Left ventricle myocardium inferior (tissue), 1 donor: Measurements from ENCODE around the gene PTPRG. TPM values are rescaled to one million over a fixed set of nuclear protein-coding genes. Genes with fewer than 3 reads are reported as not detected.

Source experiments
- DNase-seq: peaks from one replicate; pipeline ENCODE4 v3.0.0-alpha.2; 2020
- H3K27ac ChIP-seq: fragments of 200-600 bp; replicated peaks from 2 replicates; pipeline ENCODE4 v1.8.0; 2021
- H3K27me3 ChIP-seq: fragments of 200-600 bp; 2 replicates; pipeline ENCODE4 v1.8.0; 2021; ENCODE audit warnings: low read depth
- H3K36me3 ChIP-seq: fragments of 200-600 bp; 2 replicates; pipeline ENCODE4 v1.8.0; 2021
- H3K4me1 ChIP-seq: fragments of 200-600 bp; 2 replicates; pipeline ENCODE4 v1.8.0; 2021
- H3K4me3 ChIP-seq: fragments of 200-600 bp; 2 replicates; pipeline ENCODE4 v1.8.0; 2021; ENCODE audit warnings: mild to moderate bottlenecking, moderate library complexity
- H3K9me3 ChIP-seq: fragments of 200-600 bp; replicated peaks from 2 replicates; pipeline ENCODE4 v1.8.0; 2021
- intact Hi-C: fragments of 100-400 bp; cut with micrococcal nuclease; formaldehyde crosslinking; loops from one replicate; pipeline ENCODE4 v1.11.0; 2022
- total RNA-seq: library from RNA; stranded (reverse); fragmentation: NEBNext Ultra II Directional; extraction: Animal tissue kit (Norgen Biotek cat#: 25700); gene quantifications from one replicate; pipeline ENCODE4 v1.2.1, GENCODE V29; 2021
- TF ChIP-seq, protein P1 (sequence below): fragments of 200-600 bp; IDR thresholded peaks from 2 replicates; pipeline ENCODE4 v1.8.0; 2021; ENCODE audit warnings: antibody characterized with exemption, mild to moderate bottlenecking, borderline replicate concordance
- donor health status: DM: no; HTN: yes; CAD: no; lungs with severe emphysema.

The PTPRG gene
- total RNA-seq, 1 donor from 2014 or later = 29.6 TPM

- Histone ChIP-seq H3K9me3 (peaks cover 7% of the 10 kb centered on the region), H3K4me3 (no peak overlapping the region), H3K36me3 (peaks cover 7% of the 10 kb centered on the region), H3K27ac (no peak overlapping the region), H3K4me1 (peaks cover 24% of the 10 kb centered on the region), H3K27me3 (no peaks in the 10 kb centered on the region)
- DNase-seq = no peak
- intact Hi-C loops = no loop called here
- TF ChIP-seq, protein P1, sequence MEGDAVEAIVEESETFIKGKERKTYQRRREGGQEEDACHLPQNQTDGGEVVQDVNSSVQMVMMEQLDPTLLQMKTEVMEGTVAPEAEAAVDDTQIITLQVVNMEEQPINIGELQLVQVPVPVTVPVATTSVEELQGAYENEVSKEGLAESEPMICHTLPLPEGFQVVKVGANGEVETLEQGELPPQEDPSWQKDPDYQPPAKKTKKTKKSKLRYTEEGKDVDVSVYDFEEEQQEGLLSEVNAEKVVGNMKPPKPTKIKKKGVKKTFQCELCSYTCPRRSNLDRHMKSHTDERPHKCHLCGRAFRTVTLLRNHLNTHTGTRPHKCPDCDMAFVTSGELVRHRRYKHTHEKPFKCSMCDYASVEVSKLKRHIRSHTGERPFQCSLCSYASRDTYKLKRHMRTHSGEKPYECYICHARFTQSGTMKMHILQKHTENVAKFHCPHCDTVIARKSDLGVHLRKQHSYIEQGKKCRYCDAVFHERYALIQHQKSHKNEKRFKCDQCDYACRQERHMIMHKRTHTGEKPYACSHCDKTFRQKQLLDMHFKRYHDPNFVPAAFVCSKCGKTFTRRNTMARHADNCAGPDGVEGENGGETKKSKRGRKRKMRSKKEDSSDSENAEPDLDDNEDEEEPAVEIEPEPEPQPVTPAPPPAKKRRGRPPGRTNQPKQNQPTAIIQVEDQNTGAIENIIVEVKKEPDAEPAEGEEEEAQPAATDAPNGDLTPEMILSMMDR = no peak
Measured at GRCh38 chr3:62011666-62012065, 450.3 kb downstream of the PTPRG start.

GRCh38 chr3:62013951-62014350 lies 452.6 kb downstream of the PTPRG start:
- TF ChIP-seq, protein P1 = no peak
- H3K27ac ChIP-seq = no peak overlapping the region
- no peak for DNase-seq
- peaks cover 7% of the 10 kb centered on the region for H3K9me3 ChIP-seq
- H3K4me3 ChIP-seq = no peak overlapping the region
- intact Hi-C loops = no loop called here
- peaks cover 16% of the 10 kb centered on the region for H3K4me1 ChIP-seq
- H3K36me3 ChIP-seq = peaks cover 14% of the 10 kb centered on the region
- H3K27me3 ChIP-seq = no peaks in the 10 kb centered on the region

DNA sequence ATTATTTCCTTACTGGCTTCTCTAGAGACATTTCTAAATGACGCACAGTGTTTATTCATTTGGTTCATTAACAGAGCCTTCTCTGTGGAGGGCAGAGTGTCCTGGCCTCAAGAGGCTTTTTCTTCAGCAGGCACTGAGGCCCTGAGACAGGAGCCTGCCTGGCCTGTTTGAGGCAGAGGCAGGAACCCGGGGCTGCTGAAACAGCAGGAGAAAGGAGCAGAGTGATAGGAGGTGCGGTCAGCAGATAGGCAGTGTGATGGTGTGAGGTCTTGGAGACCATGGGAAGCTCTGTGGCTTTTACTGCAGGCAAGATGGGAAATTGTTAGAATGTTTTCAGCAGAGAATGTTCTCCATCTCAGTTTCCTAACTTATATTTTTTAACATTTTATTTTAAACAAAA lies 453.7 kb downstream of the PTPRG start:
- intact Hi-C loops = no loop called here
- no peak for DNase-seq
- H3K4me1 ChIP-seq = peaks cover 22% of the 10 kb centered on the region
- no peak overlapping the region for H3K27ac ChIP-seq
- no peak overlapping the region for H3K4me3 ChIP-seq
- peaks cover 7% of the 10 kb centered on the region for H3K36me3 ChIP-seq
- TF ChIP-seq, protein P1 = no peak
- H3K27me3 ChIP-seq = no peaks in the 10 kb centered on the region
- H3K9me3 ChIP-seq = peaks cover 7% of the 10 kb centered on the region

DNA sequence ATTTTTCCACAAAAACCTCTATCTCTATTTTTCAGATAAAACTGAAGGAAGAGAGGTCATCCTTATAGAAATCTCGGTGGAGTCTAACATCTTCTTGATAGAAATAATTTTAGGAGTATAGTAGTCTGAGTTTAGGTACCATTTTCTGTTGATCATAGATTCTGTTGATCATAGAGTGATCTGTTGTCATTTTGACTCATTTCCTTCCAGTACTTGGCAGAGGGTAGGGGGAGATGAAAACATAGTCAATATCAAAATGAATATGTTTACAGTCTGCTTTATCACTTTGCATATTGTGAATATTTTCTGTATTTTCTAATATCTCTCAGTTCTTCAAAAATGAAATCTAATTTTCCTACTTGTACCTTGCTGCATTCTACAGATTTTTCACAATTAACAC lies 458.5 kb downstream of the PTPRG start:
- TF ChIP-seq, protein P1 = no peak
- H3K4me1 ChIP-seq = peaks cover 44% of the 10 kb centered on the region
- H3K4me3 ChIP-seq = no peak overlapping the region
- DNase-seq = no peak
- no peak overlapping the region for H3K27ac ChIP-seq
- H3K36me3 ChIP-seq = peaks cover 7% of the 10 kb centered on the region
- intact Hi-C loops = no loop called here
- H3K9me3 ChIP-seq = no peaks in the 10 kb centered on the region
- no peaks in the 10 kb centered on the region for H3K27me3 ChIP-seq

DNA sequence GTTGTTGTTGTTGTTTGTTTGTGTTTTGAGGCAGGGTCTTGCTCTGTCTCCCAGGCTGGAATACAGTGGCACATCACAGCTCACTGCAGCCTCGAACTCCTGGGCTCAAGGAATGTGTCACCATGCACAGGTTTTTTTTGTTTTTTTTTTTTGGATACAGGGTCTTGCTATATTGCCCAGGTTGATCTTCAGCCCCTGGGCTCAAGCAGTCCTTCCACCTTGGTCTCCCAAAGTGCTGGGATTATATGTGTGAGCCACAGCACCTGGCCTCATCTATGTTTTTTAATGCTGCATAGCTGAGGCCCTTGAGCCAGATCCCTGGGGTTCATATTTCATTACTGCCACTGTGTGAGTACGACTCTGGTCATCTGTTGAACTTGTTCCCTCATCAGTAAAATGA lies 459.3 kb downstream of the PTPRG start:
- Histone ChIP-seq H3K36me3 (peaks cover 7% of the 10 kb centered on the region), H3K27ac (no peak overlapping the region), H3K4me1 (peaks cover 48% of the 10 kb centered on the region), H3K9me3 (no peaks in the 10 kb centered on the region), H3K27me3 (no peaks in the 10 kb centered on the region), H3K4me3 (no peak overlapping the region)
- TF ChIP-seq, protein P1 = no peak
- DNase-seq = no peak
- intact Hi-C loops = no loop called here

- Histone ChIP-seq H3K27me3 (no peaks in the 10 kb centered on the region), H3K4me1 (peaks cover 48% of the 10 kb centered on the region), H3K36me3 (peaks cover 7% of the 10 kb centered on the region), H3K4me3 (no peak overlapping the region), H3K9me3 (no peaks in the 10 kb centered on the region), H3K27ac (no peak overlapping the region)
- DNase-seq = no peak
- TF ChIP-seq, protein P1 = no peak
- intact Hi-C loops = no loop called here
Measured at GRCh38 chr3:62022312-62022711, 460.9 kb downstream of the PTPRG start.
